Measurements from ENCODE around the gene FOXE1.

FOXE1 gene

DNA sequence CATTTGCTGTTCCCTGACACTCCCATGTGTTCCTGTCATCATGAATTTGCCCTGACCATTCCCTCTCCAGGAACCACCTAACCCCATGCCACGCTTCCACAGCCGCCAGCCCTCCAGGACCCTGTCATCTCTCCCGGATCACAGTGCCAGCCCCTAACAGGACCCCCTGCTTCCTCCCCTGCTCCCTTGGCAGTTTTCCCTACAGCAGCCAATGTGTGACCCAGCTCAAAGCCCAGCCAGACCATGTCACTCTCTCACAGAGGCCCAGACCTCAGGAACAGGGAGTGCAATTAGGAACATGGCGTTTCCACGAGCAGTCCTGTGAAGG, 8.1 kb downstream of the FOXE1 start:
- H3K9me3 ChIP-seq (ENCODE audit: insufficient read depth, low read length, severe bottlenecking) = no peaks in the 10 kb centered on the region
- no peak overlapping the region for H3K27ac ChIP-seq (ENCODE audit: low read length)
- H2AFZ ChIP-seq (ENCODE audit: low read depth, low read length) = no peak overlapping the region
- H3K4me1 ChIP-seq (ENCODE audit: insufficient read depth, low read length) = no peaks in the 10 kb centered on the region
- H4K20me1 ChIP-seq (ENCODE audit: insufficient read depth, low read length) = no peaks in the 10 kb centered on the region
- TF ChIP-seq, protein P1, sequence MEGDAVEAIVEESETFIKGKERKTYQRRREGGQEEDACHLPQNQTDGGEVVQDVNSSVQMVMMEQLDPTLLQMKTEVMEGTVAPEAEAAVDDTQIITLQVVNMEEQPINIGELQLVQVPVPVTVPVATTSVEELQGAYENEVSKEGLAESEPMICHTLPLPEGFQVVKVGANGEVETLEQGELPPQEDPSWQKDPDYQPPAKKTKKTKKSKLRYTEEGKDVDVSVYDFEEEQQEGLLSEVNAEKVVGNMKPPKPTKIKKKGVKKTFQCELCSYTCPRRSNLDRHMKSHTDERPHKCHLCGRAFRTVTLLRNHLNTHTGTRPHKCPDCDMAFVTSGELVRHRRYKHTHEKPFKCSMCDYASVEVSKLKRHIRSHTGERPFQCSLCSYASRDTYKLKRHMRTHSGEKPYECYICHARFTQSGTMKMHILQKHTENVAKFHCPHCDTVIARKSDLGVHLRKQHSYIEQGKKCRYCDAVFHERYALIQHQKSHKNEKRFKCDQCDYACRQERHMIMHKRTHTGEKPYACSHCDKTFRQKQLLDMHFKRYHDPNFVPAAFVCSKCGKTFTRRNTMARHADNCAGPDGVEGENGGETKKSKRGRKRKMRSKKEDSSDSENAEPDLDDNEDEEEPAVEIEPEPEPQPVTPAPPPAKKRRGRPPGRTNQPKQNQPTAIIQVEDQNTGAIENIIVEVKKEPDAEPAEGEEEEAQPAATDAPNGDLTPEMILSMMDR (IDR thresholded peaks at IDR 0.05; ENCODE audit: borderline replicate concordance, extremely low read depth, low read length, poor library complexity, severe bottlenecking) = no peak
- TF ChIP-seq EZH2 (IDR thresholded peaks at IDR 0.05; ENCODE audit: borderline replicate concordance, low read depth, low read length, severe bottlenecking) = no peak
- DNase-seq (no peak), ATAC-seq (ENCODE audit: insufficient read depth, low read depth) (no peak)
- no peak overlapping the region for H3K4me2 ChIP-seq (ENCODE audit: insufficient read depth, low read length)
- H3K4me3 ChIP-seq (ENCODE audit: low read depth in 1 of 2, low read length in 2 of 2) = no peak overlapping the region
- H3K79me2 ChIP-seq (ENCODE audit: insufficient read depth, low read length) = no peaks in the 10 kb centered on the region
- peaks cover 5% of the 10 kb centered on the region for H3K27me3 ChIP-seq (ENCODE audit: insufficient read depth, low read length, poor library complexity)
- no peak overlapping the region for H3K9ac ChIP-seq (ENCODE audit: low read depth, low read length)
- no peaks in the 10 kb centered on the region for H3K36me3 ChIP-seq (ENCODE audit: insufficient read depth, low read length)

DNA sequence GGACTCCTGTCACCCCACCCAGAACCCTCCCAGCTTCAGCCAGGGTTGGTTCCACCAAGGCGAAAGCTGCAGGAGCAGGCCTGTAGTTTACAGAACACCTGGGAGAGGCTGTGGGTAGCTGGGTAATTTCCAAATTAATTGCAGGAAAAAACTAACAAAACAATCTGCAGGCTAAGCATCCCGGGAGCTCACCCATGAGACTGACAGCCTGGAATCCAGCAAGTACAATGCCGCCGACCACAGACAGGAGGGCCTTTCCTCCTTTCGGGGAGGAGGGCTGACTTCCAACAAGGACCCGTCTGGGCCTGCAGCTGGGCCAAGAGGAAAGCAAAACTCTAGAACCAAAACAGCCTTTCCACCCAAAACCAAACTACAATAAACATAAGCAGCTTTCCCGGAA, 10.3 kb downstream of the FOXE1 start:
- ATAC-seq (ENCODE audit: insufficient read depth, low read depth) = no peak
- no peak for DNase-seq
- H3K4me3 ChIP-seq (ENCODE audit: low read depth in 1 of 2, low read length in 2 of 2) = no peak overlapping the region
- H2AFZ ChIP-seq (ENCODE audit: low read depth, low read length) = no peak overlapping the region
- TF ChIP-seq, protein P1 (IDR thresholded peaks at IDR 0.05; ENCODE audit: borderline replicate concordance, extremely low read depth, low read length, poor library complexity, severe bottlenecking) = no peak
- no peak for TF ChIP-seq EZH2 (IDR thresholded peaks at IDR 0.05; ENCODE audit: borderline replicate concordance, low read depth, low read length, severe bottlenecking)
- no peak overlapping the region for H3K4me2 ChIP-seq (ENCODE audit: insufficient read depth, low read length)
- no peaks in the 10 kb centered on the region for H3K79me2 ChIP-seq (ENCODE audit: insufficient read depth, low read length)
- H3K4me1 ChIP-seq (ENCODE audit: insufficient read depth, low read length) = no peaks in the 10 kb centered on the region
- H3K9ac ChIP-seq (ENCODE audit: low read depth, low read length) = no peak overlapping the region
- H3K27me3 ChIP-seq (ENCODE audit: insufficient read depth, low read length, poor library complexity) = peaks cover 5% of the 10 kb centered on the region
- peaks cover 4% of the 10 kb centered on the region for H3K9me3 ChIP-seq (ENCODE audit: insufficient read depth, low read length, severe bottlenecking)
- H3K36me3 ChIP-seq (ENCODE audit: insufficient read depth, low read length) = no peaks in the 10 kb centered on the region
- no peak overlapping the region for H3K27ac ChIP-seq (ENCODE audit: low read length)
- no peaks in the 10 kb centered on the region for H4K20me1 ChIP-seq (ENCODE audit: insufficient read depth, low read length)

DNA sequence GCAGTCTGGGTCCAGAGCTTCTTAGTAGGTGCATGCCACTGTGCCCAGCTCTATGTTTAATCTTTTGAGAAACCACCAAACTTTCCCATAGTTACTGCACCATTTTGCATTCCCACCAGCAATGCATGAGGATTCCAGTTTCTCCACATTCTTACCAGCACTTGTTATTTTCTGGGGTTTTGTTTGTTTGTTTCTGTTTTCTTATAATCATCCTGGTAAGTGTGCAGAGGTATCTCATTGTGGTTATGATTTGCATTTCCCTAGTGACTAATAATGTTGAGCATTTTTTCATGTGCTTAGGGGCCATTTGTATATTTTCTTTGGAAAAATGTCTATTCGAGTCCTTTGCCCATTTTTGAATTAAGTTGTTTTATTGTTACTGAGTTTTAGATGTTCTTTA, 11.4 kb downstream of the FOXE1 start:
- Histone ChIP-seq H3K4me3 (ENCODE audit: low read depth in 1 of 2, low read length in 2 of 2) (no peak overlapping the region), H3K9me3 (ENCODE audit: insufficient read depth, low read length, severe bottlenecking) (peaks cover 4% of the 10 kb centered on the region), H3K4me2 (ENCODE audit: insufficient read depth, low read length) (no peak overlapping the region), H3K9ac (ENCODE audit: low read depth, low read length) (no peak overlapping the region), H2AFZ (ENCODE audit: low read depth, low read length) (no peak overlapping the region), H3K79me2 (ENCODE audit: insufficient read depth, low read length) (no peaks in the 10 kb centered on the region), H3K27me3 (ENCODE audit: insufficient read depth, low read length, poor library complexity) (peaks cover 5% of the 10 kb centered on the region), H3K27ac (ENCODE audit: low read length) (no peak overlapping the region), H3K4me1 (ENCODE audit: insufficient read depth, low read length) (no peaks in the 10 kb centered on the region), H3K36me3 (ENCODE audit: insufficient read depth, low read length) (no peaks in the 10 kb centered on the region), H4K20me1 (ENCODE audit: insufficient read depth, low read length) (no peaks in the 10 kb centered on the region)
- DNase-seq (no peak), ATAC-seq (ENCODE audit: insufficient read depth, low read depth) (no peak)
- TF ChIP-seq EZH2 (IDR thresholded peaks at IDR 0.05; ENCODE audit: borderline replicate concordance, low read depth, low read length, severe bottlenecking) = no peak
- TF ChIP-seq, protein P1 (IDR thresholded peaks at IDR 0.05; ENCODE audit: borderline replicate concordance, extremely low read depth, low read length, poor library complexity, severe bottlenecking) = no peak

DNA sequence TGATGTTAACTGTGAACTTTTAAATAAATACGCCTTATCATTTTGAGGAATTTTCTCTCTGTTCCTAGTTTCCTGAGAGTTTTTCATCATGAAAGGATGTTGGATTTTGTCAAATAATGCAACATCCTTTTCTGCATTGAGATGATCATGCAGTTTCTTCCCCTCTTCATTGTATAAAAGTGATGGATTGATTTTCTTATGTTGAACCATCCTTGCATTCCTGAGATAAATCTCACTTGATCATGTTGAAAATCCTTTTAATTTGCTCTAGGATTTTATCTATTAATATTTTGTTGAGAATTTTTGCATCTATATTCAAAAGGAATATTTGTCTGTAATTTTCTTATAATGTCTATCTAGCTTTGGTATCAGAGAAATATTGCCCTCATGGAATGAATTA, 13.3 kb downstream of the FOXE1 start:
- Histone ChIP-seq H2AFZ (ENCODE audit: low read depth, low read length) (no peak overlapping the region), H3K4me3 (ENCODE audit: low read depth in 1 of 2, low read length in 2 of 2) (no peak overlapping the region), H3K9me3 (ENCODE audit: insufficient read depth, low read length, severe bottlenecking) (peaks cover 4% of the 10 kb centered on the region), H3K36me3 (ENCODE audit: insufficient read depth, low read length) (no peaks in the 10 kb centered on the region), H3K4me1 (ENCODE audit: insufficient read depth, low read length) (no peaks in the 10 kb centered on the region), H3K27me3 (ENCODE audit: insufficient read depth, low read length, poor library complexity) (peaks cover 4% of the 10 kb centered on the region), H4K20me1 (ENCODE audit: insufficient read depth, low read length) (no peaks in the 10 kb centered on the region), H3K27ac (ENCODE audit: low read length) (no peak overlapping the region), H3K79me2 (ENCODE audit: insufficient read depth, low read length) (no peaks in the 10 kb centered on the region), H3K9ac (ENCODE audit: low read depth, low read length) (no peak overlapping the region), H3K4me2 (ENCODE audit: insufficient read depth, low read length) (no peak overlapping the region)
- DNase-seq (no peak), ATAC-seq (ENCODE audit: insufficient read depth, low read depth) (no peak)
- no peak for TF ChIP-seq EZH2 (IDR thresholded peaks at IDR 0.05; ENCODE audit: borderline replicate concordance, low read depth, low read length, severe bottlenecking)
- TF ChIP-seq, protein P1 (IDR thresholded peaks at IDR 0.05; ENCODE audit: borderline replicate concordance, extremely low read depth, low read length, poor library complexity, severe bottlenecking) = no peak

Data from DND-41 (cell line).